Activated naive CD4-positive, alpha-beta T cell treated with anti-CD3 and anti-CD28 coated beads, Interleukin-2, amount 50 U/mL, for 24 hours (primary cell): Measurements from ENCODE around the gene SLC2A1.

Experiments used
- H3K27ac Mint-ChIP-seq: one replicate; pipeline ENCODE4 v1.8.0; 2021; ENCODE audit warnings: mild to moderate bottlenecking, mixed read lengths
- H3K27me3 Mint-ChIP-seq: one replicate; pipeline ENCODE4 v1.8.0; 2021; ENCODE audit warnings: mixed read lengths
- H3K36me3 Mint-ChIP-seq: one replicate; pipeline ENCODE4 v1.8.0; 2021; ENCODE audit warnings: mixed read lengths
- H3K4me1 Mint-ChIP-seq: one replicate; pipeline ENCODE4 v1.8.0; 2021; ENCODE audit warnings: mixed read lengths
- H3K4me3 Mint-ChIP-seq: one replicate; pipeline ENCODE4 v1.8.0; 2021; ENCODE audit warnings: mild to moderate bottlenecking, mixed read lengths
- H3K9me3 Mint-ChIP-seq: one replicate; pipeline ENCODE4 v1.8.0; 2021; ENCODE audit warnings: mixed read lengths

Gene SLC2A1

GRCh38 chr1:42983693-42984092 is 25.0 kb upstream of the SLC2A1 start:
- H3K4me1 Mint-ChIP-seq: no peaks in the 10 kb centered on the region
- no peak overlapping the region for H3K4me3 Mint-ChIP-seq
- no peaks in the 10 kb centered on the region for H3K27me3 Mint-ChIP-seq
- no peaks in the 10 kb centered on the region for H3K9me3 Mint-ChIP-seq
- H3K36me3 Mint-ChIP-seq: peaks cover 4% of the 10 kb centered on the region
- H3K27ac Mint-ChIP-seq: no peak overlapping the region

- H3K27me3 Mint-ChIP-seq: no peaks in the 10 kb centered on the region
- peaks cover 4% of the 10 kb centered on the region for H3K36me3 Mint-ChIP-seq
- H3K27ac Mint-ChIP-seq: no peak overlapping the region
- H3K4me1 Mint-ChIP-seq: no peaks in the 10 kb centered on the region
- no peak overlapping the region for H3K4me3 Mint-ChIP-seq
- no peaks in the 10 kb centered on the region for H3K9me3 Mint-ChIP-seq
These were observed 24.6 kb upstream of the SLC2A1 start for GRCh38 chr1:42983253-42983652.

GRCh38 chr1:42982641-42983040 is 24.0 kb upstream of the SLC2A1 start:
- H3K27ac Mint-ChIP-seq: no peak overlapping the region
- no peaks in the 10 kb centered on the region for H3K9me3 Mint-ChIP-seq
- no peaks in the 10 kb centered on the region for H3K27me3 Mint-ChIP-seq
- no peaks in the 10 kb centered on the region for H3K4me1 Mint-ChIP-seq
- no peak overlapping the region for H3K4me3 Mint-ChIP-seq
- H3K36me3 Mint-ChIP-seq: peaks cover 4% of the 10 kb centered on the region

GRCh38 chr1:42981871-42982270 is 23.2 kb upstream of the SLC2A1 start:
- Mint-ChIP-seq H3K9me3 (no peaks in the 10 kb centered on the region), H3K4me1 (no peaks in the 10 kb centered on the region), H3K27me3 (no peaks in the 10 kb centered on the region), H3K27ac (no peak overlapping the region), H3K4me3 (no peak overlapping the region), H3K36me3 (peaks cover 4% of the 10 kb centered on the region)

- Mint-ChIP-seq H3K27me3 (no peaks in the 10 kb centered on the region), H3K36me3 (peaks cover 4% of the 10 kb centered on the region), H3K9me3 (no peaks in the 10 kb centered on the region), H3K4me3 (no peak overlapping the region), H3K27ac (no peak overlapping the region), H3K4me1 (no peaks in the 10 kb centered on the region)
These were observed 22.7 kb upstream of the SLC2A1 start for GRCh38 chr1:42981255-42981805.

GRCh38 chr1:42979896-42980800 is 21.5 kb upstream of the SLC2A1 start:
- Mint-ChIP-seq H3K36me3 (peaks cover 6% of the 10 kb centered on the region), H3K9me3 (no peaks in the 10 kb centered on the region), H3K27ac (no peak overlapping the region), H3K4me3 (no peak overlapping the region), H3K4me1 (no peaks in the 10 kb centered on the region), H3K27me3 (no peaks in the 10 kb centered on the region)

- no peaks in the 10 kb centered on the region for H3K9me3 Mint-ChIP-seq
- no peaks in the 10 kb centered on the region for H3K4me1 Mint-ChIP-seq
- H3K27me3 Mint-ChIP-seq: no peaks in the 10 kb centered on the region
- no peak overlapping the region for H3K4me3 Mint-ChIP-seq
- H3K36me3 Mint-ChIP-seq: peaks cover 6% of the 10 kb centered on the region
- H3K27ac Mint-ChIP-seq: no peak overlapping the region
These were observed 20.4 kb upstream of the SLC2A1 start for GRCh38 chr1:42979036-42979430.

- H3K36me3 Mint-ChIP-seq: peaks cover 6% of the 10 kb centered on the region
These were observed 19.8 kb upstream of the SLC2A1 start for GRCh38 chr1:42978317-42979035.

GRCh38 chr1:42977653-42978052 is 19.0 kb upstream of the SLC2A1 start:
- H3K9me3 Mint-ChIP-seq: no peaks in the 10 kb centered on the region
- H3K4me1 Mint-ChIP-seq: no peaks in the 10 kb centered on the region
- H3K36me3 Mint-ChIP-seq: peaks cover 6% of the 10 kb centered on the region
- no peak overlapping the region for H3K27ac Mint-ChIP-seq
- H3K4me3 Mint-ChIP-seq: no peak overlapping the region
- H3K27me3 Mint-ChIP-seq: no peaks in the 10 kb centered on the region

More at GRCh38 chr1:42978317-42979035, 19.8 kb upstream of the SLC2A1 start:
- Mint-ChIP-seq H3K27ac (no peak overlapping the region), H3K4me1 (no peaks in the 10 kb centered on the region), H3K27me3 (no peaks in the 10 kb centered on the region), H3K4me3 (no peak overlapping the region), H3K9me3 (no peaks in the 10 kb centered on the region)

- H3K27ac Mint-ChIP-seq: no peak overlapping the region
- no peaks in the 10 kb centered on the region for H3K4me1 Mint-ChIP-seq
- no peaks in the 10 kb centered on the region for H3K27me3 Mint-ChIP-seq
- no peaks in the 10 kb centered on the region for H3K9me3 Mint-ChIP-seq
- no peak overlapping the region for H3K4me3 Mint-ChIP-seq
- H3K36me3 Mint-ChIP-seq: peaks cover 6% of the 10 kb centered on the region
These were observed 17.0 kb upstream of the SLC2A1 start for GRCh38 chr1:42975561-42976225.

GRCh38 chr1:42974767-42975437 is 16.2 kb upstream of the SLC2A1 start:
- H3K27me3 Mint-ChIP-seq: no peaks in the 10 kb centered on the region
- H3K27ac Mint-ChIP-seq: no peak overlapping the region
- H3K4me3 Mint-ChIP-seq: no peak overlapping the region
- H3K9me3 Mint-ChIP-seq: no peaks in the 10 kb centered on the region
- H3K4me1 Mint-ChIP-seq: no peaks in the 10 kb centered on the region
- peaks cover 6% of the 10 kb centered on the region for H3K36me3 Mint-ChIP-seq

GRCh38 chr1:42973799-42974198 is 15.1 kb upstream of the SLC2A1 start:
- Mint-ChIP-seq H3K9me3 (no peaks in the 10 kb centered on the region), H3K36me3 (peaks cover 3% of the 10 kb centered on the region), H3K27ac (no peak overlapping the region), H3K4me1 (no peaks in the 10 kb centered on the region), H3K27me3 (no peaks in the 10 kb centered on the region), H3K4me3 (no peak overlapping the region)

- peaks cover 2% of the 10 kb centered on the region for H3K36me3 Mint-ChIP-seq
- H3K4me1 Mint-ChIP-seq: no peaks in the 10 kb centered on the region
- H3K4me3 Mint-ChIP-seq: no peak overlapping the region
- H3K27ac Mint-ChIP-seq: no peak overlapping the region
- no peaks in the 10 kb centered on the region for H3K27me3 Mint-ChIP-seq
- no peaks in the 10 kb centered on the region for H3K9me3 Mint-ChIP-seq
These were observed 14.6 kb upstream of the SLC2A1 start for GRCh38 chr1:42973286-42973685.

- Mint-ChIP-seq H3K27ac (no peak overlapping the region), H3K4me3 (no peak overlapping the region), H3K9me3 (no peaks in the 10 kb centered on the region), H3K4me1 (no peaks in the 10 kb centered on the region), H3K27me3 (no peaks in the 10 kb centered on the region), H3K36me3 (peaks cover 2% of the 10 kb centered on the region)
These were observed 13.2 kb upstream of the SLC2A1 start for GRCh38 chr1:42971841-42972291.

- H3K27me3 Mint-ChIP-seq: no peaks in the 10 kb centered on the region
- H3K36me3 Mint-ChIP-seq: no peaks in the 10 kb centered on the region
- no peaks in the 10 kb centered on the region for H3K4me1 Mint-ChIP-seq
- H3K9me3 Mint-ChIP-seq: no peaks in the 10 kb centered on the region
- no peak overlapping the region for H3K4me3 Mint-ChIP-seq
- no peak overlapping the region for H3K27ac Mint-ChIP-seq
These were observed 11.5 kb upstream of the SLC2A1 start for GRCh38 chr1:42970143-42970542.
